ENCODE results near the gene NIPAL3. TPM values are rescaled to one million over a fixed set of nuclear protein-coding genes. Genes with fewer than 3 reads are reported as not detected.

NIPAL3 gene
- total RNA-seq, 1 experiment from 2014 or later: 6.5 TPM

DNA sequence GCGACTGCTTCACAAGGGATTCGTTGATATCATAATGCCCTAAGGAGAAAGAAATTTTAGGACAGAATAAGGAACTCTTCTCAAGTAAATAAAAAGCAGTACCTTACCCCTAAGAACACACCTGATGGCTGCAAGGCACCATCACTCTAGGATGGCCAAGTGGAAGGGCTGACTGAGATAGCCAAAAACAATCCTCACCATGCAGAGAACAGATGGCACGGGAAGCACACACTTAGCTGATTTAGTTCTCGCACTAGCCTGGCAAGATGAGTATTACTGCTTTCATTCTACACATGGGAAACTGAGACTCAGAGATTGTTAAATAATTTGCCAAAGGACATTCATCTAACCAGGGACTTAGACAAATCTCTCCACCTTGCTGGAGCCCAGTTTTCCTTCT lies 45.8 kb upstream of the NIPAL3 start:
- peaks cover 8% of the 10 kb centered on the region for H3K4me1 ChIP-seq (ENCODE audit: insufficient read depth, low read length, poor library complexity, severe bottlenecking)
- CTCF ChIA-PET: no interaction called here
- intact Hi-C loops (cut with micrococcal nuclease; ENCODE audit: unreplicated experiment): no loop called here
- no peak overlapping the region for H3K4me3 ChIP-seq (ENCODE audit: low read depth, low read length, poor library complexity, severe bottlenecking)
- POLR2A ChIA-PET (ENCODE audit: low non-redundant PET): no interaction called here
- no peaks in the 10 kb centered on the region for H3K9me3 ChIP-seq (ENCODE audit: low read depth, low read length, poor library complexity, severe bottlenecking)
- no peak for DNase-seq (ENCODE audit: low spot score)
- no peaks in the 10 kb centered on the region for H3K36me3 ChIP-seq (ENCODE audit: insufficient read depth, low read length, poor library complexity, severe bottlenecking)
- H3K27ac ChIP-seq (ENCODE audit: low read depth, low read length, poor library complexity, severe bottlenecking): no peak overlapping the region
- BruUV-seq (replicated peaks): no TSS peak
- TF ChIP-seq, protein P1, sequence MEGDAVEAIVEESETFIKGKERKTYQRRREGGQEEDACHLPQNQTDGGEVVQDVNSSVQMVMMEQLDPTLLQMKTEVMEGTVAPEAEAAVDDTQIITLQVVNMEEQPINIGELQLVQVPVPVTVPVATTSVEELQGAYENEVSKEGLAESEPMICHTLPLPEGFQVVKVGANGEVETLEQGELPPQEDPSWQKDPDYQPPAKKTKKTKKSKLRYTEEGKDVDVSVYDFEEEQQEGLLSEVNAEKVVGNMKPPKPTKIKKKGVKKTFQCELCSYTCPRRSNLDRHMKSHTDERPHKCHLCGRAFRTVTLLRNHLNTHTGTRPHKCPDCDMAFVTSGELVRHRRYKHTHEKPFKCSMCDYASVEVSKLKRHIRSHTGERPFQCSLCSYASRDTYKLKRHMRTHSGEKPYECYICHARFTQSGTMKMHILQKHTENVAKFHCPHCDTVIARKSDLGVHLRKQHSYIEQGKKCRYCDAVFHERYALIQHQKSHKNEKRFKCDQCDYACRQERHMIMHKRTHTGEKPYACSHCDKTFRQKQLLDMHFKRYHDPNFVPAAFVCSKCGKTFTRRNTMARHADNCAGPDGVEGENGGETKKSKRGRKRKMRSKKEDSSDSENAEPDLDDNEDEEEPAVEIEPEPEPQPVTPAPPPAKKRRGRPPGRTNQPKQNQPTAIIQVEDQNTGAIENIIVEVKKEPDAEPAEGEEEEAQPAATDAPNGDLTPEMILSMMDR (conservative IDR thresholded peaks at IDR 0.05; ENCODE audit: low read depth, low read length): no peak
- TF ChIP-seq EZH2 (IDR thresholded peaks at IDR 0.05; ENCODE audit: borderline replicate concordance, low read depth, low read length, poor library complexity, severe bottlenecking): no peak
- H3K27me3 ChIP-seq (replicated peaks; ENCODE audit: insufficient read depth, low read depth, low read length, poor library complexity): no peaks in the 10 kb centered on the region

DNA sequence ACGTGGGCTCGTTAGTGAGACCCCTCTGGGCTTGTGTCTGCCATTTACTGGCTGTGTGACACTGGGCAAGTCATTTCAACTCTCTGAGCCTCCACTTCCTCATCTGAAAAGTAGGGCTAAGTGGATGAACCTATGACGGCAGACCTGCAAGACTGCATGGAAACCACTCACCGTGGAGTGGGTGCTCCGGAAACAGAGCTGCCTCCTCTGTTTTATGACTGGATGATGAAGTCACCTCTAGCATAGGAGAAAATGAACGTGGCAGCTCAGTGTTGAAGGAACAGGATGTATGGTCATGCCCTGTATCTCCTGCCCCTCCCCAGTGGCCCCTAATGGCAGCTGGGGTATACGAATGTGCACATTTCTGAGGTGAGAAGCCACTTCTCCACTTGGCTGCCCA lies 42.6 kb upstream of the NIPAL3 start:
- H3K27me3 ChIP-seq (replicated peaks; ENCODE audit: insufficient read depth, low read depth, low read length, poor library complexity): no peaks in the 10 kb centered on the region
- intact Hi-C loops (cut with micrococcal nuclease; ENCODE audit: unreplicated experiment): no loop called here
- H3K4me3 ChIP-seq (ENCODE audit: low read depth, low read length, poor library complexity, severe bottlenecking): no peak overlapping the region
- DNase-seq (ENCODE audit: low spot score): no peak
- H3K36me3 ChIP-seq (ENCODE audit: insufficient read depth, low read length, poor library complexity, severe bottlenecking): no peaks in the 10 kb centered on the region
- CTCF ChIA-PET: no interaction called here
- POLR2A ChIA-PET (ENCODE audit: low non-redundant PET): no interaction called here
- TF ChIP-seq EZH2 (IDR thresholded peaks at IDR 0.05; ENCODE audit: borderline replicate concordance, low read depth, low read length, poor library complexity, severe bottlenecking): no peak
- TF ChIP-seq, protein P1 (conservative IDR thresholded peaks at IDR 0.05; ENCODE audit: low read depth, low read length): no peak
- H3K4me1 ChIP-seq (ENCODE audit: insufficient read depth, low read length, poor library complexity, severe bottlenecking): peaks cover 3% of the 10 kb centered on the region
- H3K9me3 ChIP-seq (ENCODE audit: low read depth, low read length, poor library complexity, severe bottlenecking): no peaks in the 10 kb centered on the region
- no TSS peak for BruUV-seq (replicated peaks)
- H3K27ac ChIP-seq (ENCODE audit: low read depth, low read length, poor library complexity, severe bottlenecking): no peak overlapping the region

DNA sequence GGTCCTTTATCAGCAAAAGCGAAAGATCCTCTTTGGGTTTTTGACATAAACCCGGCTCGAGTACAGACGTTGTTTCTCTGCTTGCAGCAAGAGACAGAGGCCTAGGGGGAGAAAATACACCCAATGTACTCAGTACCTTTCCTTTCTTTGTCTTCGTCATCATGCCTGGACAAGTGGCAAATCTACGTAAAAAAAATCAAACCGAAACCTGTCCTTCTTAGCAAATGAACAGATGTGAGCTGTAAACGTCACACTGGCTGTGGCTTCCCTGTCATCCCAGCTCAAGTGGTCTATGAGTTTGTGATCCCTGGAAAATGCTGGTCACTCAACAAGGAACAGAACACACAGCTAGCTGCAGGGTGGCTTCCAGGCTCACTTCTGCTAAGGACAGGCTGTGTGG lies 41.9 kb upstream of the NIPAL3 start:
- Histone ChIP-seq H3K27me3 (replicated peaks; ENCODE audit: insufficient read depth, low read depth, low read length, poor library complexity) (no peaks in the 10 kb centered on the region), H3K27ac (ENCODE audit: low read depth, low read length, poor library complexity, severe bottlenecking) (no peak overlapping the region), H3K36me3 (ENCODE audit: insufficient read depth, low read length, poor library complexity, severe bottlenecking) (no peaks in the 10 kb centered on the region), H3K9me3 (ENCODE audit: low read depth, low read length, poor library complexity, severe bottlenecking) (no peaks in the 10 kb centered on the region), H3K4me3 (ENCODE audit: low read depth, low read length, poor library complexity, severe bottlenecking) (no peak overlapping the region), H3K4me1 (ENCODE audit: insufficient read depth, low read length, poor library complexity, severe bottlenecking) (peaks cover 3% of the 10 kb centered on the region)
- BruUV-seq (replicated peaks): no TSS peak
- DNase-seq (ENCODE audit: low spot score): no peak
- TF ChIP-seq EZH2 (IDR thresholded peaks at IDR 0.05; ENCODE audit: borderline replicate concordance, low read depth, low read length, poor library complexity, severe bottlenecking): no peak
- TF ChIP-seq, protein P1 (conservative IDR thresholded peaks at IDR 0.05; ENCODE audit: low read depth, low read length): no peak
- CTCF ChIA-PET: interaction anchor here (0.7 kb wide), 1 partner anchor 143 kb away, joined by 3 read pairs; no protein-coding TSS in a partner anchor
- intact Hi-C loops (cut with micrococcal nuclease; ENCODE audit: unreplicated experiment): no loop called here
- POLR2A ChIA-PET (ENCODE audit: low non-redundant PET): no interaction called here
